CD4-positive, CD25-positive, alpha-beta regulatory T cell (primary cell): Measurements from ENCODE around the gene PANK2. TPM values are rescaled to one million over a fixed set of nuclear protein-coding genes. Genes with fewer than 3 reads are reported as not detected.

Experiments used
- ATAC-seq, 2 donors: fragments of 150-1000 bp; cut with Tn5 transposase; one replicate each; pipeline ENCODE4 v1.10.0; 2021; ENCODE audit warnings: low read depth in 2 of 2, moderate number of reproducible peaks in 2 of 2, moderate library complexity in 1 of 2
- DNase-seq, 3 donors: peaks; one replicate each; pipeline versions ENCODE4 v3.0.0 to v3.0.0-alpha.2; 2012 to 2022; ENCODE audit warnings: mixed read lengths in 1 of 3
- H3K27ac ChIP-seq: one replicate; pipeline ENCODE4 v1.7.0; 2013; ENCODE audit warnings: mild to moderate bottlenecking, low read length; ENCODE audit not compliant: insufficient read depth, poor library complexity, severe bottlenecking
- H3K27me3 ChIP-seq: one replicate; pipeline ENCODE4 v1.7.0; 2013; ENCODE audit warnings: low read length; ENCODE audit not compliant: control insufficient read depth, insufficient read depth
- H3K36me3 ChIP-seq: one replicate; pipeline ENCODE4 v1.7.0; 2013; ENCODE audit warnings: mild to moderate bottlenecking, low read length, moderate library complexity; ENCODE audit not compliant: control insufficient read depth, insufficient read depth
- H3K4me1 ChIP-seq: 2 replicates; pipeline ENCODE4 v1.7.0; 2013; ENCODE audit warnings: mild to moderate bottlenecking, low read length; ENCODE audit not compliant: insufficient read depth, control insufficient read depth, poor library complexity, severe bottlenecking
- H3K4me3 ChIP-seq: one replicate; pipeline ENCODE4 v1.7.0; 2013; ENCODE audit warnings: low read depth, mild to moderate bottlenecking, low read length, moderate library complexity
- H3K9me3 ChIP-seq, 2 experiments: 1 replicate in 1 of 2; 2 replicates in 1 of 2; pipeline ENCODE4 v1.7.0; 2013; ENCODE audit warnings: low read length in 2 of 2, mild to moderate bottlenecking in 1 of 2, moderate library complexity in 1 of 2; ENCODE audit not compliant: control insufficient read depth in 2 of 2
- H3K27ac Mint-ChIP-seq, 3 donors: one replicate each; pipeline ENCODE4 v1.8.0; 2020 to 2022; ENCODE audit warnings: mild to moderate bottlenecking in 3 of 3, mixed read lengths in 3 of 3, moderate library complexity in 2 of 3
- H3K27me3 Mint-ChIP-seq: one replicate; pipeline ENCODE4 v1.8.0; 2022; ENCODE audit warnings: mild to moderate bottlenecking, mixed read lengths
- H3K36me3 Mint-ChIP-seq: one replicate; pipeline ENCODE4 v1.8.0; 2020; ENCODE audit warnings: mixed read lengths
- H3K4me1 Mint-ChIP-seq, 4 donors: one replicate each; pipeline ENCODE4 v1.8.0; 2020 to 2022; ENCODE audit warnings: mixed read lengths in 4 of 4, mild to moderate bottlenecking in 1 of 4
- H3K4me3 Mint-ChIP-seq, 4 donors: one replicate each; pipeline ENCODE4 v1.8.0; 2020 to 2022; ENCODE audit warnings: mild to moderate bottlenecking in 4 of 4, mixed read lengths in 4 of 4, moderate library complexity in 3 of 4
- H3K9me3 Mint-ChIP-seq, 7 donors: one replicate each; pipeline ENCODE4 v1.8.0; 2020 to 2022; ENCODE audit warnings: mixed read lengths in 7 of 7, mild to moderate bottlenecking in 3 of 7, moderate library complexity in 2 of 7
- polyA plus RNA-seq, 4 donors: library from polyadenylated mRNA; unstranded; fragments of 300-500 nt; fragmentation: Illumina TruSeq; gene quantifications; one replicate each; pipeline ENCODE4 v1.2.3, GENCODE V29; 2021
- total RNA-seq: library from RNA; stranded (reverse); gene quantifications from one replicate; pipeline ENCODE4 v1.2.3, GENCODE V29; 2022

Gene PANK2
- total and polyA plus RNA-seq, 5 donors from 2014 or later, result 44.4 to 63.2 (median 52.0) TPM

DNA sequence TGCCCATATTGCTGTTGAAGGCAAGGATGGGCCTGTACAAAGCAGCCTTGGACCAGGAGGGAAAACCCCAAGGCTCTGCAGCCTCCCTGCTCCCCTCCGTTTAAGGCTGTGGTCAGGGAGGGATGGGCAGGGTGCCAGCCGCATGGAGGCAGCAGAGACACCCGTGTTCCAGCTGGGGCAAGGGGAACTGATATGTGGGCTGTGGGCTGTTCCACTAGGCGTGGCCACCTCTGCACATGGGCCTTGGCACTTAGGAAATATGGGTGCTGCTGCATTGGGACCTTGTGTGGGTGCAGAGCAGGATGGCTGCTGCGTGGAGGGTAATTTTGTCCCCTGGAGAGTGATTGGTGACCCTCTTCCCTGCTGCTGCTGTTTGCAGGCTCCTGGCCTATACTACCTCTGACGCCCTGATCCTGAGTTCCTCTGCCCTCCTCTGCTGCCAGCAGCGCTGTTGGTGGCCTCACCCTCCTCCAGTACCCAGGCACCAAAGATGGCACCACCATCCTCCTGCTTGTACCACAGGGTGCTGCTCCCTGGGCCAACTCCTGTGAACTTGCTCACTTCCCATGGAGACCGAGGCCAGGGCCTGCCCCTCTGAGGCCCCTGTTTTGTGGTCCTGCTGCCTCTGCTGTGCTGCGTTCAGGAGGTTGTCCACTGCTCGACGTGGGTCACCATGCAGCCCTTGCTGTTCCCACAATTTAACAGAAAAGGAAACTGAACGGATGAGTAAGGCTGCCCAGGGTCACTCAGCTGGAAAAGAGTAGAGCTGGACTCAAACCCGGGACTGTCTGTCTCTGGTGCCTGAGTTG is 35.3 kb downstream of the PANK2 start:
- Histone ChIP-seq H3K4me1 (no peaks in the 10 kb centered on the region), H3K27me3 (no peaks in the 10 kb centered on the region), H3K4me3 (no peak overlapping the region), H3K27ac (no peak overlapping the region), H3K36me3 (peaks cover 50% of the 10 kb centered on the region), H3K9me3 (no peaks in the 10 kb centered on the region)
- Mint-ChIP-seq H3K27me3 (no peaks in the 10 kb centered on the region), H3K9me3 (peaks cover 0 to 1% (median 0%) of the 10 kb centered on the region in 7 donors), H3K4me1 (peaks cover 16 to 31% (median 26%) of the 10 kb centered on the region in 4 donors), H3K27ac (peak overlapping the region; percentile 51 to 76 (median 69)), H3K36me3 (peaks cover 12% of the 10 kb centered on the region), H3K4me3 (no peak overlapping the region)
- DNase-seq (no peak), ATAC-seq (peak in 1 of 2 donors; percentile 7)

DNA sequence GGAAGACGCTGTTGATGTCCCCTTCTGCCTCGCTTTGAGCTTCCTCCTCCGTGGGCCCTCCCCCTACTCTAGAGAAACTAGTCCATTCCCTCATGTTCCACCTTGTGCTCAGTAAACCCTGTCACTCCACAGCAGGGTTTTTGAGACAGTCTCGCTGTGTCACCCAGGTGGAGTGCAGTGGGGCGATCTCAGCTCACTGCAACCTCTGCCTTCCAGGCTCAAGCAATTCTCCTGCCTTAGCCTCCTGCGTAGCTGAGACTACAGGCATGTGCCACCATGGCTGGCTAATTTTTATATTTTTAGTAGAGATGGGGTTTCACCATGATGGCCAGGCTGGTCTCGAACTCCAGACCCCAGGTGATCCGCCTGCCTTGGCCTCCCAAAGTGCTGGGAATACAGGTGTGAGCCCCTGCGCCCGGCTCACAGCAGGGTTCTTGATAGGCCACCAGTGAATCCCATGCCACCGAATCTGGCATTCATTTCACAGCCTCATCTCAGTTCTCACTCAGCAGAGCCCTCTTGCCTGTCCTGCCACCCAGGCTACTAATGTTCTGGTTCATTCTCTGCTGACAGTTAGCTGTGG is 36.0 kb downstream of the PANK2 start:
- DNase-seq, result no peak
- peaks cover 0 to 1% (median 0%) of the 10 kb centered on the region in 7 donors for H3K9me3 Mint-ChIP-seq
- ATAC-seq, result peak in 1 of 2 donors; percentile 3
- H3K27ac ChIP-seq, result no peak overlapping the region
- no peaks in the 10 kb centered on the region for H3K9me3 ChIP-seq
- no peaks in the 10 kb centered on the region for H3K27me3 Mint-ChIP-seq
- H3K4me3 Mint-ChIP-seq, result no peak overlapping the region
- no peaks in the 10 kb centered on the region for H3K4me1 ChIP-seq
- no peak overlapping the region for H3K4me3 ChIP-seq
- H3K4me1 Mint-ChIP-seq, result peaks cover 19 to 37% (median 30%) of the 10 kb centered on the region in 4 donors
- peaks cover 11% of the 10 kb centered on the region for H3K36me3 Mint-ChIP-seq
- no peaks in the 10 kb centered on the region for H3K27me3 ChIP-seq
- H3K36me3 ChIP-seq, result peaks cover 44% of the 10 kb centered on the region
- peak overlapping the region; percentile 25 to 87 (median 51) for H3K27ac Mint-ChIP-seq

DNA sequence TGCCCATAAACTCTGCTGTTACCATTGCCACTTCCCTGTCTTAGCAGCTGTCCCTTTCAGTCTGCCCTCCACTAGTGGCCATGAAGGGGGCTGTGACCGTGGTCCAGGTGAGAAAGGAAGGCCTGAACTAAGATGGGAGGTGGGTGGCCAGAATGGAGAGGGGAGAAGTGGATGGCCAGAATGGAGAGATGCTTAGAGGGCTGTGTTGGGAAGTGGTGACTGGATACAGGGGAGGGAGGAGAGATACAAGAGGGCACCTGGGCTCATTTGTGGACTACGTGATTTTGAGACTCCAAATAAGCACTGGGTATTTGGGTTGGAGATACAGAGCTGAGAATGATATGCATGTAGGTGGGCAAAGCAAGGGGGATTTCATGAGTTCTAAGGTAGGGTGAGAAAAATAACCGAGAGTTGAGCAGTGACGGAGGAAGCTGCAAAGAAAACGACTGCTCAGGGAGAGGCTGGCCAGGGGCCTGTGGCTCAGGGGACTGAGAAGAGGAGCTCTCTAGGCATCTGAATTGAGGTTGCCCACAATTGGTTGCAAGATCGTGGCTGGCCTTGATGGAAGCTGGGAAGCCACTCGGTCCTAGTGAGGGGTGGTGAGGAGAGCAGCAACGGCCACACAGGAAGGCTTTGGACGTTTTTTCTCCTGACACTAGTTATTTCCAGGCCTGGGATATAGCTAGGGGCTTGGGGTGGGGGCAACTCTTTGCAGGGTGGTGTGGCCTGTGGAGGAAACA is 36.9 kb downstream of the PANK2 start:
- Histone ChIP-seq H3K9me3 (no peaks in the 10 kb centered on the region), H3K27ac (no peak overlapping the region), H3K27me3 (no peaks in the 10 kb centered on the region), H3K36me3 (peaks cover 38% of the 10 kb centered on the region), H3K4me3 (no peak overlapping the region), H3K4me1 (no peaks in the 10 kb centered on the region)
- peak overlapping the region; percentile 25 to 87 (median 38) for H3K27ac Mint-ChIP-seq
- peaks cover 0 to 1% (median 0%) of the 10 kb centered on the region in 7 donors for H3K9me3 Mint-ChIP-seq
- H3K4me3 Mint-ChIP-seq, result no peak overlapping the region
- H3K4me1 Mint-ChIP-seq, result peaks cover 19 to 38% (median 34%) of the 10 kb centered on the region in 4 donors
- ATAC-seq (no peak), DNase-seq (no peak)
- peaks cover 11% of the 10 kb centered on the region for H3K36me3 Mint-ChIP-seq
- no peaks in the 10 kb centered on the region for H3K27me3 Mint-ChIP-seq

DNA sequence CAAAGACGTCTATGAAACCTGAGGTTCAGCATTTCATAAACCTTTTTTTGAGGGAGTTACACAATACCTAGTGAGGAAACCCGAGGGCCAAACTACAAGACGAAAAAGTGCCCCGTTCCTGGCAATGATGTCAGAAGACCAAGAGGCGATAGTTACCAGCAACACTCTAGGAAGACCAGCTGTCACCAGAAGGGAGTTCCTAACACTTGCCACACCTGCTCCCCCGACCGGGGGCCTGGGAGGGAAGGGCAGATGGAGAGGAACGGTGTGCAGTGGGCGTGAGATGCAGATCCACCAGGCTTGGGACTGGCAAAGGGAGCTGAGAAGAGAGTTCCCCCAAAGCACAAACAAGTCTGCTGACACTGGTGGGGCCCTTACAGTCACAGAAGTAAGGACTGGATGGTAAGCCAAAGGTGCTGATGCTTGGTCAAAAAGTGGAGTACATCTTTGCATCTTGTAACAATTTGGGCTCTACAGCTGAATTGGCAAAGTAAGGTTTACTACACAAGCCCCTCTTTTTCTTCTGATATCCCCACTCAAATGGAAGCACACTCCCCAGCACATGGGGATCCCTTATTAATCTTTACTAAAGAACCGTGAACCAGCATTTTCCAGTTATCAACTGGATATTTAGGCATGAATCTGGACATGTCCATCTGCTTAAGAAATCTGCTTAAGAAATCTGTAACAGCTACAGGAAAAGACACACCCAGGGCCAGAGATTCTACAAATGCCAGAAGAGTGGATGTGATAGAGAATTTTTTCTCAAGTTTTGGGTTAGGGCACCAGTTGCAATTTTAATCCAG is 38.5 kb downstream of the PANK2 start:
- H3K9me3 ChIP-seq, result no peaks in the 10 kb centered on the region
- peaks cover 0 to 1% (median 0%) of the 10 kb centered on the region in 7 donors for H3K9me3 Mint-ChIP-seq
- no peak for DNase-seq
- H3K36me3 ChIP-seq, result peaks cover 23% of the 10 kb centered on the region
- no peaks in the 10 kb centered on the region for H3K27me3 ChIP-seq
- peaks cover 5% of the 10 kb centered on the region for H3K4me1 ChIP-seq
- no peak for ATAC-seq
- peak overlapping the region; percentile 30 to 52 (median 44) for H3K27ac Mint-ChIP-seq
- peaks cover 18 to 45% (median 33%) of the 10 kb centered on the region in 4 donors for H3K4me1 Mint-ChIP-seq
- no peak overlapping the region for H3K4me3 ChIP-seq
- peak overlapping the region in 1 of 4 donors; percentile 72 for H3K4me3 Mint-ChIP-seq
- H3K27me3 Mint-ChIP-seq, result no peaks in the 10 kb centered on the region
- peaks cover 5% of the 10 kb centered on the region for H3K36me3 Mint-ChIP-seq
- H3K27ac ChIP-seq, result peak overlapping the region; percentile 16

DNA sequence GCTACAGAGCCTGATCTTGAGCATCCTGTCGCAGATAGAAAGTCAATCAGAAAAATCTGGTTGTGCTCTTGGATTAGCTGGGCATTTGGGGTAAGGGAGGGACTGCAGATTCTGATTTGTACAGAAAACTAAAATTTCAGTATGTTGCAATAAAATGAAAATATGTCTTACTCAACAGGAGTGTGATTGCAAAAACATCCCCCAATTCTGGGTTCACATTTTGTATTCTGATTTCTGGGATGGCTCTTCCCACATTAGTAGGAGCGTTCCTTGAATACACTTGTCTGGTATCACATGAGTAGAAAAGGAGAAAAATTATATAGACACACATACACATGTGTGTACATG is 40.5 kb downstream of the PANK2 start:
- no peaks in the 10 kb centered on the region for H3K9me3 ChIP-seq
- peaks cover 4% of the 10 kb centered on the region for H3K36me3 ChIP-seq
- H3K4me1 Mint-ChIP-seq, result peaks cover 14 to 52% (median 32%) of the 10 kb centered on the region in 4 donors
- no peak overlapping the region for H3K27ac ChIP-seq
- H3K36me3 Mint-ChIP-seq, result peaks cover 10% of the 10 kb centered on the region
- no peaks in the 10 kb centered on the region for H3K27me3 Mint-ChIP-seq
- H3K27ac Mint-ChIP-seq, result peak overlapping the region in 2 of 3 donors; percentile 58 to 66
- no peaks in the 10 kb centered on the region for H3K27me3 ChIP-seq
- H3K9me3 Mint-ChIP-seq, result peaks cover 0 to 1% (median 0%) of the 10 kb centered on the region in 7 donors
- no peak overlapping the region for H3K4me3 Mint-ChIP-seq
- H3K4me3 ChIP-seq, result no peak overlapping the region
- DNase-seq, result no peak
- ATAC-seq, result no peak
- H3K4me1 ChIP-seq, result peaks cover 12% of the 10 kb centered on the region

DNA sequence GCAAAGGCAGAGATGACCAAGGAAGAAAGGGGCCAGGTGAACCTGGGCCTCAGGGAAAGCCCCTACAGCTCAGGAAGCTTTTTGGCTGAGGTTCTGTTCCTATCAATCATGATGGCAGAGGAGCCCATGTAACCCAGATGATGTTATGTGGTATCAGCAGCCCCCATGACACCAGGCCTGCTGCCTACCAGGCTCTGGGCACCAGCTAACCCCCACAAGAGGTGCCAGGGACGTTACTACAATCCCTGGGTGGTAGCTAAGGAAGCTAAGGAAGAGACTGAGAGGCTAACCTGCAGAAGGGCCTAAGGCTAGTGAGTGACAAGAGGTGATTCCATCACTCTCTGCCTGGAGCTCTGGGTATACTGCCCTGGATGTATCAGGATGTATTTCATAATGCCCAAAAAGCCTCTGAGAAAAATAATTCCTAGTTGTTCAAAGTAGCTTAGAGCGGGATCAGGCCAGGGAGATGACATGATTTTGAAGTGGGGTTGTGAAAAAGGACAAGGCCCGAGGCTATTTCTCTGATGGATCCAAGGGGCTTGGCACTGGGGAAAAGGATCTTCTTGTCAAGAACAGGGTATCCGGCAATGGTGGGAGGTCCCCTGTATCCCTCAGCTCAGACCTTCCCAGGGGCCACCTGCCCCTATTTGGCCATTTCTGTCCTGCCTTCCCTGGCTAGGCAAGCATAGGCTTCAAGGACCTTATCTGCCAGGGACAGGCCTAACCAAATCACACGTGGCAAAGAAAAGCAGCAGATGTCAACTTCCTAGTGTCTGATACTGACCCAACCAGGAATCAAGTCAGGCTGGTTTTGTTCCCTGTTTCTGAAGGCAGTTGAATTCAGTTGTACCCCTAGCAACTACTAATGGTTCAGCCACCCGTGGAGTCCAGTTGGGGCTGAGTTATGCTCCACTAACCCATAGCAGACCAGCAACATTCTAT is 41.3 kb downstream of the PANK2 start:
- Histone ChIP-seq H3K27me3 (no peaks in the 10 kb centered on the region), H3K36me3 (no peaks in the 10 kb centered on the region), H3K27ac (no peak overlapping the region), H3K9me3 (no peaks in the 10 kb centered on the region), H3K4me1 (peaks cover 12% of the 10 kb centered on the region), H3K4me3 (no peak overlapping the region)
- Mint-ChIP-seq H3K27me3 (no peaks in the 10 kb centered on the region), H3K9me3 (peaks cover 0 to 1% (median 0%) of the 10 kb centered on the region in 7 donors), H3K27ac (peak overlapping the region in 2 of 3 donors; percentile 74 to 92), H3K36me3 (peaks cover 12% of the 10 kb centered on the region), H3K4me1 (peaks cover 14 to 48% (median 32%) of the 10 kb centered on the region in 4 donors), H3K4me3 (peak overlapping the region in 1 of 4 donors; percentile 18)
- ATAC-seq (no peak), DNase-seq (no peak)
